ENCODE measurements around the gene CTRB1. TPM values are rescaled to one million over a fixed set of nuclear protein-coding genes. Genes with fewer than 3 reads are reported as not detected.

Gene CTRB1
- total and polyA plus RNA-seq, 2 donors (not counting 3 experiments of a cell fraction or from before 2014, with no cell fraction given) = not detected

DNA sequence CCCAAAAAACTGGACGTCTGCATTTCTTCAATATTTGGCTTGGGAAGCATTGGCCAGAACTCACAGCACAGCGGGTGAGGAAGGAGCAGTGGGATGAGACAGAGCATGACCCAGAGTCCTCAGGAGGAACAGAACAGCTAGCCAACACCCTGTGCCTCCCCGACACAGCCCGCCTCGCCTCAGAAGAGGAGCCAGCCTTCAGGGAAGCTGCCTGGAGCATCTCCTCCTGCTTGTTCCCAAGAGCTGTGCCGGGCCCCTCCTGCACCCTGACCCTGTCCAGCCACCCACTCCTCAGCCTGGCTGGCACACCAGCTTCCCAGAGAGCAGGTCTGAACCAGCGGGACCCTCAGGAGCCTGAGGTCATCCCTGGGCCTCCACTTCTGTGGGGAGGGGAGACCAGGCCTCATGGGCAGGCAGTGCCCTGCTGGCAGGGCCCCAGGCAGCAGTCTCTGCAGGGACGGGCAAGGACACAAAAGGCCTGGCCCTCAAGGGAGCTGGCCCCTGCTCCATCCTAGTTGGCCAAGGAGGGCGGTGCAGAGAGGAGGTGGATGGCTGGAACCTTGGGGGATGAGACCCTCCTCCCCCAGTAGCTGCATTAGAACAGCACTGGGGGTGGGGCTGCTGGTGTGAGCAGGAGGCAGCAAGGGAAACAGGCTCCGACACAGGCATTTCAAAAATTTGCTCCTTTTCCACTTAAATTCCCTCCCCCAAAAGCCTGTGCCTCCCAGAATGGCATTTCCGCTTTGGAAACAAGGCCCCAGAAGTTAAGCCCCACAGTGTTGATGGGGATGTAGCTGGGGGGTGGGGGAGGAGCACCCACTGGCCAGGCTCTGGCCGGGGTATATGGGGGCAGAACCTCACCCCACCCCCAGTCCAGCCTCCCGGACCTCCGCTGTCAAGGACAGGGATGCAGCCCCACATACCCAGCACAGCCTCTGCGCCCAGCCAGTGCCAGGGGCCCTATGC lies 34.4 kb downstream of the CTRB1 start:
- peaks cover 80% of the 10 kb centered on the region for H3K4me1 ChIP-seq (ENCODE audit: control insufficient read depth, extremely low read depth, insufficient read depth, low read length)
- BruUV-seq (replicated peaks) = no TSS peak
- H3K4me3 ChIP-seq (replicated peaks in 1 of 3; ENCODE audit: insufficient read depth in 1 of 3, low read depth in 1 of 3, low read length in 3 of 3) = no peak overlapping the region
- H3K36me3 ChIP-seq (ENCODE audit: control insufficient read depth in 2 of 2, extremely low read depth in 1 of 2, insufficient read depth in 2 of 2, low read length in 2 of 2) = peaks cover 0 to 3% of the 10 kb centered on the region in 2 experiments
- no peaks in the 10 kb centered on the region for H3K9me3 ChIP-seq (replicated peaks; ENCODE audit: control insufficient read depth, insufficient read depth, low read length)
- H2AFZ ChIP-seq (ENCODE audit: low read depth, low read length) = no peak overlapping the region
- peak overlapping the region; percentile 38 for H3K4me2 ChIP-seq (ENCODE audit: insufficient read depth, low read length)
- intact Hi-C loops (cut with micrococcal nuclease) = loop anchor here (1.0 to 5.0 kb wide), 5 partner anchors 8 to 209 kb away; partner anchors contain the start of gene TMEM170A
- dilution Hi-C loops (cut with MboI; ENCODE audit: extremely low pct_ligation_motif_present, low sequenced_read_pairs) = no loop called here
- DNase-seq (ENCODE audit: low read depth, low spot score) = peak; percentile 63
- no peaks in the 10 kb centered on the region for H3K27me3 ChIP-seq (ENCODE audit: control insufficient read depth in 2 of 2, insufficient read depth in 2 of 2, low read length in 2 of 2)
- H3K79me2 ChIP-seq (ENCODE audit: control insufficient read depth, insufficient read depth, low read length) = peaks cover 92% of the 10 kb centered on the region
- ChIA-PET CTCF (interaction anchor here (0.8 to 8.4 kb wide), 12 partner anchors 8 to 149 kb away, joined by 3 to 48 read pairs (median 4); no protein-coding TSS in a partner anchor), POLR2A (interaction anchor here (0.8 kb wide), 1 partner anchor 8 kb away, joined by 4 read pairs; no protein-coding TSS in a partner anchor)
- no peaks in the 10 kb centered on the region for H4K20me1 ChIP-seq (replicated peaks; ENCODE audit: control insufficient read depth, extremely low read depth, insufficient read depth, low read length)
- peak; percentile 95 for FAIRE-seq
- H3K9me1 ChIP-seq (replicated peaks; ENCODE audit: control insufficient read depth, extremely low read depth, insufficient read depth, low read length) = no peaks in the 10 kb centered on the region
- H3K9ac ChIP-seq (replicated peaks; ENCODE audit: extremely low read depth, insufficient read depth, low read length) = peak overlapping the region; percentile 64
- H3K27ac ChIP-seq (ENCODE audit: insufficient read depth, low read depth, low read length) = peak overlapping the region; percentile 56
- peak in 1 of 2 donors; percentile 1 for TF ChIP-seq CTCF (IDR thresholded peaks at IDR 0.05; ENCODE audit: extremely low read depth in 1 of 2, insufficient read depth in 1 of 2, low read depth in 1 of 2, low read length in 2 of 2)
- peak; percentile 52 for TF ChIP-seq POLR2A (IDR thresholded peaks at IDR 0.05; ENCODE audit: low read depth, low read length)
- peak; percentile 82 for TF ChIP-seq POLR2AphosphoS5 (IDR thresholded peaks at IDR 0.05; ENCODE audit: insufficient read depth, low read depth, low read length)
- no peak for TF ChIP-seq FOS (IDR thresholded peaks at IDR 0.05; ENCODE audit: borderline replicate concordance, insufficient read depth, low read length)
- TF ChIP-seq GATA2 (IDR thresholded peaks at IDR 0.05; ENCODE audit: insufficient read depth, insufficient read length, low read depth, low read length) = no peak

Measured in endothelial cell of umbilical vein (primary cell).